SK-N-MC (cell line): ENCODE measurements around the gene CHST4.

Experiments
- DNase-seq: peaks from one replicate; pipeline ENCODE4 v3.0.0-alpha.2; 2011; ENCODE audit warnings: low read depth, low spot score
- H3K27ac ChIP-seq: fragments of 200-600 bp; sonication (generic); 2 replicates; pipeline ENCODE4 v1.5.1; 2016; ENCODE audit warnings: mixed run types
- H3K36me3 ChIP-seq: fragments of 200-600 bp; sonication (generic); 2 replicates; pipeline ENCODE4 v1.6.1; 2017; ENCODE audit warnings: antibody characterized with exemption, low read length, mixed read lengths; ENCODE audit not compliant: insufficient read depth
- H3K4me3 ChIP-seq: fragments of 200-600 bp; sonication (generic); 2 replicates; pipeline ENCODE4 v1.5.1; 2016
- H3K9ac ChIP-seq: fragments of 200-600 bp; sonication (generic); 2 replicates; pipeline ENCODE4 v1.8.0; 2017; ENCODE audit warnings: mixed run types, mixed read lengths; ENCODE audit not compliant: insufficient read length
- H3K9me3 ChIP-seq: fragments of 200-600 bp; sonication (generic); 2 replicates; pipeline ENCODE4 v1.6.1; 2017; ENCODE audit warnings: low read depth, mild to moderate bottlenecking, antibody characterized with exemption, low read length, moderate library complexity, mixed read lengths
- EZH2 ChIP-seq: fragments of 200-600 bp; sonication (generic); IDR thresholded peaks from one replicate; pipeline ENCODE4 v1.6.1; 2017; ENCODE audit warnings: antibody characterized with exemption
- FOXP2 ChIP-seq: optimal IDR thresholded peaks from 2 replicates; pipeline ENCODE3; 2011; ENCODE audit warnings: mild to moderate bottlenecking, moderate library complexity; ENCODE audit not compliant: insufficient read depth; ENCODE audit errors: extremely low read length, control extremely low read depth
- POLR2AphosphoS5 ChIP-seq: IDR thresholded peaks from 2 replicates; pipeline ENCODE4 v1.6.1; 2012; ENCODE audit warnings: mild to moderate bottlenecking, low read depth, low read length, borderline replicate concordance

Gene CHST4

GRCh38 chr16:71526111-71526631 is at the start of gene CHST4:
TSS of gene CHST4 (plus strand) at chr16:71526426. CDS start at chr16:71536678, 10,252 bp downstream.
- H3K9me3 ChIP-seq = no peaks in the 10 kb centered on the region
- H3K27ac ChIP-seq = no peak within 1 kb of the TSS
- TF ChIP-seq POLR2AphosphoS5 (no peak), EZH2 (no peak), FOXP2 (no peak)
- H3K36me3 ChIP-seq = no peaks in the 10 kb centered on the region
- no peak for DNase-seq
- H3K9ac ChIP-seq = no peak within 1 kb of the TSS
- no peak within 1 kb of the TSS for H3K4me3 ChIP-seq

GRCh38 chr16:71476457-71477124 is 49.6 kb upstream of the CHST4 start:
- no peak for DNase-seq
- TF ChIP-seq EZH2 (no peak), POLR2AphosphoS5 (no peak)
- Histone ChIP-seq H3K36me3 (no peaks in the 10 kb centered on the region), H3K27ac (no peak overlapping the region), H3K4me3 (no peak overlapping the region), H3K9ac (no peak overlapping the region), H3K9me3 (no peaks in the 10 kb centered on the region)

DNA sequence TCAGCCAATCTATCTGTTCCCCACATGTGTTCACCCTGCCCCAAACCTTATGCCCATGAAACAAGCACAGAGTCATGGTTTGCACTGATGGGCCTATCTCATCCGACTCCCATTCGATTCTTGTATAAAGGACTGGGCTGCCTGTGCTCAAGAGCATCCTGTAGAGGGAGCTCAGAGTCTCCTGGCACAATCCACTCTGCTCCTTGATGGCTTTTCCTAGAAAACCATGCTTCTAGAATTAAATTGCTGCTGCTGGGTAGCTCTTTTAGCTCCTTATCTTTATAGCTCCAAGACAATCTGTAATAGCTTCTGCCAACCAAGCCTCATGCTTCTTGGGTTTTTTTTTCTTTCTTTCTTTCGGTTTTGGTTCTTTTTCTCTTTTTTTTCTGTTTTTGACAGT is 46.8 kb upstream of the CHST4 start:
- no peak overlapping the region for H3K4me3 ChIP-seq
- no peak overlapping the region for H3K9ac ChIP-seq
- H3K36me3 ChIP-seq = no peaks in the 10 kb centered on the region
- no peaks in the 10 kb centered on the region for H3K9me3 ChIP-seq
- TF ChIP-seq POLR2AphosphoS5 (no peak), EZH2 (no peak), FOXP2 (no peak)
- no peak overlapping the region for H3K27ac ChIP-seq
- no peak for DNase-seq

DNA sequence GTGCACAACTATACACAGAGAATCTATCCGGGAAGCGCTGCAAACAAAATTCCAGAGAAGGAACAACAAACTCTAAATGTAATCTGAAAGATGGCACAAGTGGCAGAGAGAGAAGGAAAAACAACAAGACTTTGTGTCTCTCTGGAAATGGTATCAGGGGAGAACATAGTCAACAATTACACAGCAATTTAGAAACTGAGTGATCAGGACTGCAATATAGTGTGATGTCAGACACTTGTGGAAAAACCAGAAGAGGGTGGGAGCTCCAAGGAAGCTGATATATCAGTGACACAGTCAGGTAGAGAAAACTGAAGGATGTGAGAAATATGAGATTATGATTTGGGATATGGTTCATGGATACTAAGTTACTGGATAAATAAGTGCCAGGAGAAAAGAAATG is 45.3 kb upstream of the CHST4 start:
- Histone ChIP-seq H3K4me3 (no peak overlapping the region), H3K9ac (no peak overlapping the region), H3K9me3 (no peaks in the 10 kb centered on the region), H3K36me3 (no peaks in the 10 kb centered on the region), H3K27ac (no peak overlapping the region)
- TF ChIP-seq POLR2AphosphoS5 (no peak), FOXP2 (no peak), EZH2 (no peak)
- DNase-seq = no peak

DNA sequence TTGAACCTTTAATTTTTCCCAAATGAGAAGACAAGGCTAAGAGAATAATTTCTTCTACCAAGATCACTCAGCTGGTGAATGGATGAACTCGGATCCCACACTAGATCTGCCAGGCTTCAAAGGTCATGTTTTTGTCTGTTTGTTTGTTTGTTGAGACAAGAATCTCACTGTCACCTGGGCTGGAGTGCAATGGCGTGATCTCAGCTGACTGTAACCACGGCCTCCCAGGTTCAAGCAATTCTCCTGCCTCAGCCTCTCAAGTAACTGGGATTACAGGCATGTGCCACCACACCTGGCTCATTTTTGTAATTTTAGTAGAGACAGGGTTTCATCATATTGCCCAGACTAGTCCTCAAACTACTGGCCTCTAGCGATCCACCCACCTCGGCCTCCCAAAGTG is 43.7 kb upstream of the CHST4 start:
- no peak for DNase-seq
- Histone ChIP-seq H3K27ac (no peak overlapping the region), H3K36me3 (no peaks in the 10 kb centered on the region), H3K4me3 (no peak overlapping the region), H3K9ac (no peak overlapping the region), H3K9me3 (no peaks in the 10 kb centered on the region)
- TF ChIP-seq FOXP2 (no peak), POLR2AphosphoS5 (no peak), EZH2 (no peak)

DNA sequence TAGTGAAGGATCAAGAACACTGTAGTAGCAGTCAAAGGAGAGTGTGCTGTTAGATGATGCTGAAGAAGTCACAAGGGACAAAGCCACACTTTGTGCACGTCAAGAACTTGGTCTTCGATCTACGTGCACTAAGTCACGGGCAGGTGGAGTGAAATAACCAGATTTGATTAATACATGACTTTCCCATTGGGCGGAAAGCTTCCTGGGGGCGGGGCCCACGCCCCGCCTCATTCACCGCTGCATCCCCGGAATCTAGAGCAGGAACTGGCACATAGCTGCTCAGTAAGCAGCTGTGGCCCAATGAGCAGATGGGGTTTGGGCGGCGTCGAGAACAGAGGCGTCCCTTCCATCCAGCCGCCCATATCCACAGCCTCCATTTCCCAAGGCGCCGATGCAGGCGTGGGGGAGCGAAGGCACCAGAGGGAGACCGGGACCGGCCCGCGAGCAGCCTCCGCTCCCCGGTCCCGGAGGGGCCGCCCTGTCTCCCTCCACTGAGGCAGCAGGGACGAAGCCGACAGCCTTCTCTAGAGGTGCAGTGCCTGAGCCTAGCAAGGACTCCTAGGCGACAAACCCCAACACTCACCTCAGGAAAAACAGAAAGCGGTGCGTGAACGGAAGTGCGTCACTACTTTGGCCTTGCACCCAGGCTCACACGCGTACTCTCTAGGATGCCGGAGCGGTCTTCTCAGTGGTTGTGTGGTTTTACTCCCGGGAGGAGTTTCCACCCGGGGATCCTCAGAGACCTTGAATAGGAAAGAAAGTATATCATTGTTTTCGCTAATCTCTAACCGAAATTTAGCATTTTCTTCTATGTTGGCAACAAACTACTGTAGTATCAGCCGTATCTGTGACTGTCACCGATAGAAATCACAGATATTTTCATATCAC is 42.0 kb upstream of the CHST4 start:
- peak; percentile 45 for DNase-seq
- Histone ChIP-seq H3K27ac (peak overlapping the region; percentile 81; the same call in 1 of the 2 replicates), H3K36me3 (no peaks in the 10 kb centered on the region), H3K4me3 (peak overlapping the region; percentile 87), H3K9ac (peak overlapping the region; percentile 76), H3K9me3 (no peaks in the 10 kb centered on the region)
- TF ChIP-seq POLR2AphosphoS5 (peak; percentile 75; the same call in 1 of the 2 replicates), FOXP2 (no peak), EZH2 (no peak)

- TF ChIP-seq FOXP2 (no peak), POLR2AphosphoS5 (no peak), EZH2 (no peak)
- no peak for DNase-seq
- Histone ChIP-seq H3K9ac (no peak within 1 kb of the TSS), H3K27ac (no peak within 1 kb of the TSS), H3K9me3 (no peaks in the 10 kb centered on the region), H3K4me3 (no peak within 1 kb of the TSS), H3K36me3 (no peaks in the 10 kb centered on the region)
Measured at GRCh38 chr16:71489122-71489521, 37.1 kb upstream of the CHST4 start, which contains the start of gene ZNF19. TSS of gene ZNF19 (minus strand) at chr16:71489324. CDS start at chr16:71482114, 7,210 bp downstream.

GRCh38 chr16:71490361-71490760 is 35.9 kb upstream of the CHST4 start:
- H3K27ac ChIP-seq = no peak overlapping the region
- no peaks in the 10 kb centered on the region for H3K36me3 ChIP-seq
- H3K9ac ChIP-seq = no peak overlapping the region
- no peak for DNase-seq
- H3K9me3 ChIP-seq = no peaks in the 10 kb centered on the region
- TF ChIP-seq POLR2AphosphoS5 = no peak
- no peak for TF ChIP-seq FOXP2
- TF ChIP-seq EZH2 = no peak
- no peak overlapping the region for H3K4me3 ChIP-seq

DNA sequence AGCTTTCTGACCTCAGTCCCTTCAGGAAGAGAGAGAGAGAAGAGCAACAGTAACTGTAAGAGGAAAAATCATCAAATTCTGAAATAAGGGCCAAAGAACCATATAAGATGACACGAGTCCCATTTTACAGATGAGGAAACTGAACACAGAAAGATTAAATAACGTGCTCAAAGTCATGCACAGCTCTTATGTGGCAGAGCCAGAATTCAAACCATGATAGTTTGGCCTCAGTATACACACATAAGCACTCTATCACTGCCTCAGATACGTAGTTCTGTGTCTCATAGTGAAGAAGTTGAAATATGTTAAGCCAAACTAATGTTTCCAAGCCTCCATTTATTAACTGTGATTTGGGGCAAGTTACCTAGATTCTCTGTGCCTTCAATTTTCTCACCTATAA is 35.2 kb upstream of the CHST4 start:
- Histone ChIP-seq H3K36me3 (no peaks in the 10 kb centered on the region), H3K9ac (no peak overlapping the region), H3K4me3 (no peak overlapping the region), H3K27ac (no peak overlapping the region), H3K9me3 (no peaks in the 10 kb centered on the region)
- DNase-seq = no peak
- TF ChIP-seq FOXP2 (no peak), EZH2 (no peak), POLR2AphosphoS5 (no peak)
